HG02852 (cell line): ENCODE results near the gene PRXL2B.

ENCODE experiments used
- ATAC-seq: cut with Tn5 transposase; IDR thresholded peaks from one replicate; pipeline ENCODE4 v1.9.1; 2021; ENCODE audit warnings: mild to moderate bottlenecking, moderate library complexity; ENCODE audit not compliant: unreplicated experiment

The PRXL2B gene

GRCh38 chr1:2632561-2633361, 46.2 kb downstream of the PRXL2B start, which contains the start of gene MMEL1:
Gene MMEL1 (minus strand): TSS chr1:2633016. CDS start chr1:2629484, 3,532 bp downstream.
- ATAC-seq, result no peak

DNA sequence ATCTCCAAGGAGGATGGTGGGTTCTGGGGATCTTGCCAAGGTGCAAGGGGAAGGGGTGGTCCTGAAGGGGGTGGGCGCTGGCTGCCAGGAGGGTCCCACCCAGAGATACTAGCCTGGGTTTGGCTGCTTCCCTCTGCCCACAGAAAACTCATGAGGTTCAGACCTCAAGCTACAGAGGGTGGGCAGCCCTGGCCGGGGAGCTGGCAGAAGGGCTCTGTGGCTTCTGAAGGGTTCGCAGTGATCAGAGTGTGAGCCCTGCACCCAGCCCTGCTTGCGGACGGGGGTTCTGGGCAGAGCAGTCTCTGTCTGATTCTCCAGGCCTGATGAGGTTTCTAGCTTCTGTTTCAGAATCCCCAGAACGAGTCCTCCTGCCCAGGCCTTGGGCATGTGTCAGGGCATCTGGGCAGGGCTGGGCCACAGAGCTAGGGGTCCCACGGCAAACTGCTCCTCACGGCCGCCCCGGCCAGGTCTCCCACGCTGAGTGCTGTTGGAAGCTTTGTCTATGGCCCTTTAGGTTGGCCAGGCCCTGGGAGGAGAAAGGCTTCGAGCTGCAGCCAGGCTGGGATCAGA, 46.9 kb downstream of the PRXL2B start:
- no peak for ATAC-seq

GRCh38 chr1:2633936-2634491, 47.4 kb downstream of the PRXL2B start:
- no peak for ATAC-seq

GRCh38 chr1:2635361-2636010, 48.9 kb downstream of the PRXL2B start:
- ATAC-seq, result no peak

- ATAC-seq, result no peak
Measured at GRCh38 chr1:2636733-2637132, 50.2 kb downstream of the PRXL2B start.

DNA sequence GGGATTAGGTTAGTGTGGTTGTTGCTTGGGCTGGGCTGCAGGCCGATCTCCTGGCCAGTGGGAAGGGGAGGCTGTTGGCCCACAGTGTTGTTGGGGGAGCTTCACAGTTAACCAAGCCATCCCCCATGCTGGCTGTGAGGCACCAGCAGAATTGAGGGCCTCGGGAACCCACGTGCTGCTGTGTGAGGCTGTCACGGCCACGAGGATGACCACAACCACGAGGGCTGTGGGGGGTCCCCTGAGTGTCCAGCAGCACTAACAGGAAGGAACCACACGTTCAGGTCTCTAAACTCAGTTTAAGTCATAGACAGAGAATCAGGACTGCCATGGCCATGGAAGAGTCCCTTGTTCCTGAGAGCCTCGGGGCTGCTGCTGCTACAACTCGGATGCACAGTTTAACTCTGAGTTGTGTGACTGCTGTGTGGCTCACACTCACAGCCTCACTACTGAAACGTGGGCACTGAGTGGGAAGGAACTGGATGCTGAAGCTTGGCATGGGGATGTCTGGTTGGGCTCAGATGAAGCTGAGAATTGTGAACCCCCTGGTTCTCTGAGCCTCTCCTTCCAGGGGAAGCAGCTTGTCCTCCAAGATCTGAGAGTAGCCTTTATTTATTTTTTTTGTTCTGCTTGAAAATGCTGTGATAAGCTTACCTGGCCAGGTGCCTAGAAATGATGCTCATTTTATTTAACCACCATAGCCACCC, 51.0 kb downstream of the PRXL2B start:
- no peak for ATAC-seq

- no peak for ATAC-seq
Measured at GRCh38 chr1:2638466-2639115, 52.0 kb downstream of the PRXL2B start.

GRCh38 chr1:2639203-2639602, 52.6 kb downstream of the PRXL2B start:
- no peak for ATAC-seq

GRCh38 chr1:2639607-2640521, 53.3 kb downstream of the PRXL2B start:
- ATAC-seq, result no peak

DNA sequence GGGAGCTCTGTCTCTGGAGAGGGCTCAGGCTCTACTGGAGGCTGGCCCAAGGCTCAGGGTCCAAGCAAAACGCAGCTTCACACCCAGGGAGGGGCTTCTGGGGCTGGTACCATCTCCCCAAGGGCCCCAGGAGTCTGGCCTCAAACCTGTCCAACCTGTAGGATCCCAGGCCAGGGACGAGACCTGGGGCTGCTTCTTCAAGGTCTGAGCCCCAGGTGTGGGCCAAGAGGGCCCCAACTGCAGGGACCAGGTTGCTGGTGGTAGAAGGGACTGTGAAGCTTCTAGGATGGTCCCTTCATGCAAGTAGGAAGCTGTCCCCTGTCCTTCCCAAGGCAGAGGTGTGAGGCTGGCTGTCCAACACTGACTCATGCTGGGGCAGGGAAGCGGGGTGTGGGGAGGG, 54.0 kb downstream of the PRXL2B start:
- no peak for ATAC-seq
